ENCODE data around the gene CCDC191. TPM values are rescaled to one million over a fixed set of nuclear protein-coding genes. Genes with fewer than 3 reads are reported as not detected.

Gene CCDC191
- total RNA-seq, 4 donors from 2014 or later, result 7.5 to 13.5 (median 10.8) TPM

DNA sequence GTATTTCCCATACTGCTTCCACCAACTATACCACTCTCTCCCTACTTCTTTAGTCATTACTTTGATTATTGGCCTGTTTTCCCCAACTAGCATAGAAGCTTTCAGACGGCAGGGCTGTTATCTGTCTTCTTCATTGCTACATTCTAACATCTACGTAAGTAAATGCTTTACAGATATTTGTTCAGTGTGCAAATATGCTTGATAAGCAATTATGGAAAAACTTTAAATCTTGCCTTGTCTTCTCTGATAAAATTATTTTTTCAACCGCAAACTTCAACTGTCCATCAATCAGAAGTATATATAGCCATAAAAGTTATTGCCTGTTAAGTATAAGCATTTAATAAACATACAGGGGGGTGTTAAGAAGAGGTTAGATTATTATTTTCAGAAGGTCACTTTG is 72.8 kb downstream of the CCDC191 start:
- peaks cover 0 to 4% (median 0%) of the 10 kb centered on the region in 4 donors for H3K9me3 ChIP-seq
- WGBS, 2 donors, result 93 to 95% methylated on average over 3 of the region's 3 CpGs
- DNase-seq (ENCODE audit: low spot score in 2 of 2), result no peak
- TF ChIP-seq POLR2A (IDR thresholded peaks at IDR 0.05) (no peak), EP300 (IDR thresholded peaks at IDR 0.05) (no peak)
- TF ChIP-seq, protein P1, sequence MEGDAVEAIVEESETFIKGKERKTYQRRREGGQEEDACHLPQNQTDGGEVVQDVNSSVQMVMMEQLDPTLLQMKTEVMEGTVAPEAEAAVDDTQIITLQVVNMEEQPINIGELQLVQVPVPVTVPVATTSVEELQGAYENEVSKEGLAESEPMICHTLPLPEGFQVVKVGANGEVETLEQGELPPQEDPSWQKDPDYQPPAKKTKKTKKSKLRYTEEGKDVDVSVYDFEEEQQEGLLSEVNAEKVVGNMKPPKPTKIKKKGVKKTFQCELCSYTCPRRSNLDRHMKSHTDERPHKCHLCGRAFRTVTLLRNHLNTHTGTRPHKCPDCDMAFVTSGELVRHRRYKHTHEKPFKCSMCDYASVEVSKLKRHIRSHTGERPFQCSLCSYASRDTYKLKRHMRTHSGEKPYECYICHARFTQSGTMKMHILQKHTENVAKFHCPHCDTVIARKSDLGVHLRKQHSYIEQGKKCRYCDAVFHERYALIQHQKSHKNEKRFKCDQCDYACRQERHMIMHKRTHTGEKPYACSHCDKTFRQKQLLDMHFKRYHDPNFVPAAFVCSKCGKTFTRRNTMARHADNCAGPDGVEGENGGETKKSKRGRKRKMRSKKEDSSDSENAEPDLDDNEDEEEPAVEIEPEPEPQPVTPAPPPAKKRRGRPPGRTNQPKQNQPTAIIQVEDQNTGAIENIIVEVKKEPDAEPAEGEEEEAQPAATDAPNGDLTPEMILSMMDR (IDR thresholded peaks at IDR 0.05), result no peak
- H3K4me1 ChIP-seq, result no peaks in the 10 kb centered on the region
- no peak overlapping the region for H3K4me3 ChIP-seq
- H3K27me3 ChIP-seq, result no peaks in the 10 kb centered on the region
- H3K27ac ChIP-seq, result no peak overlapping the region
- peaks cover 0 to 69% (median 3%) of the 10 kb centered on the region in 3 donors for H3K36me3 ChIP-seq

GRCh38 chr3:113981803-113982202 is 74.5 kb downstream of the CCDC191 start:
- Histone ChIP-seq H3K9me3 (peaks cover 0 to 4% (median 0%) of the 10 kb centered on the region in 4 donors), H3K27me3 (no peaks in the 10 kb centered on the region), H3K4me3 (no peak overlapping the region), H3K4me1 (no peaks in the 10 kb centered on the region), H3K36me3 (peaks cover 0 to 74% (median 3%) of the 10 kb centered on the region in 3 donors), H3K27ac (no peak overlapping the region)
- DNase-seq (ENCODE audit: low spot score in 2 of 2), result no peak
- no peak for TF ChIP-seq EP300 (IDR thresholded peaks at IDR 0.05)
- TF ChIP-seq, protein P1 (IDR thresholded peaks at IDR 0.05), result no peak
- no peak for TF ChIP-seq POLR2A (IDR thresholded peaks at IDR 0.05)

DNA sequence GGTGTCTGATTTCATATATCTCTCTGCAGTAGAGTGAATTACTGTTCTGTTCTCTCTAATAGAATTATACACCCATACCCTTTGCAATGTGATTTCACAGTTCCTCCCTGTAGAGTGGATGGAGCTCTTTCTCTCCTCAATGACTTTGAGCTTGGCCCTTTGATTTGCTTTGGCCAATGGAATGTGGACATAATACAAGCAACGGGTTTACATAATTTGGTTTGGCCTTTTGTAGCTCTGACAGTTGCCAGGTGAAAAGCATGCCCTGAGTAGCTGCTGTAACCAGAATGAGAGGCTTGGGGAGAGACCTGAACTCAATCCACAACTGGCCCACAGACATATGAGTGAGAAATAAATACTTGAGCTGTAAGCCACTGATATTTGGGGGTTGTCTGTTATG is 76.4 kb downstream of the CCDC191 start:
- WGBS, 2 donors, result 81 to 91% methylated on average over 1 of the region's 1 CpG
- no peaks in the 10 kb centered on the region for H3K9me3 ChIP-seq
- no peaks in the 10 kb centered on the region for H3K4me1 ChIP-seq
- no peak for TF ChIP-seq EP300 (IDR thresholded peaks at IDR 0.05)
- TF ChIP-seq, protein P1 (IDR thresholded peaks at IDR 0.05), result no peak
- TF ChIP-seq POLR2A (IDR thresholded peaks at IDR 0.05), result no peak
- no peaks in the 10 kb centered on the region for H3K27me3 ChIP-seq
- H3K4me3 ChIP-seq, result no peak overlapping the region
- no peak for DNase-seq (ENCODE audit: low spot score in 2 of 2)
- H3K36me3 ChIP-seq, result peaks cover 0 to 74% (median 3%) of the 10 kb centered on the region in 3 donors
- H3K27ac ChIP-seq, result no peak overlapping the region

DNA sequence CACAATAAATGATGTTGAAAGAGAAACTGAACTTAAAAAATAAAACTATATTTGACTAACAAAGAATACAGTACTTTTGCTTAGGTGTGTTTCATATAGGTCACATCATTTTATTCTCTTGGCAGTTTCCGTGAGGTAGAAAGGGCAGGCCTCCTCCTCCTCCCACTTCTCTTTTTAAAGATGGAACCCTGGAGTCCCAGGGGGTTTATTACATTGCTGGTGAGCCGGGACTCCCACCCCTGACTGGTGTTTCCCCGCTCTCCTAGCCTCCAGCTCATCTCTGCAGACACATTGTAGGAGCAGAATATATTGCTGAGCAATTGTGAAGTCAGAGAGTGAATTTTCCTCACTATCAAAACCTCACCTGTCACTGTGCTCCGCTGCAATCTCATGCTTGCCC is 78.5 kb downstream of the CCDC191 start:
- DNase-seq (ENCODE audit: low spot score in 2 of 2), result no peak
- Histone ChIP-seq H3K9me3 (peaks cover 0 to 18% (median 7%) of the 10 kb centered on the region in 4 donors), H3K27me3 (no peaks in the 10 kb centered on the region), H3K4me1 (no peaks in the 10 kb centered on the region), H3K36me3 (peaks cover 0 to 63% (median 3%) of the 10 kb centered on the region in 3 donors), H3K27ac (no peak overlapping the region), H3K4me3 (no peak overlapping the region)
- TF ChIP-seq POLR2A (IDR thresholded peaks at IDR 0.05) (no peak), EP300 (IDR thresholded peaks at IDR 0.05) (no peak)
- TF ChIP-seq, protein P1 (IDR thresholded peaks at IDR 0.05), result no peak
- WGBS, 2 donors, result 82 to 84% methylated on average over 4 of the region's 4 CpGs

DNA sequence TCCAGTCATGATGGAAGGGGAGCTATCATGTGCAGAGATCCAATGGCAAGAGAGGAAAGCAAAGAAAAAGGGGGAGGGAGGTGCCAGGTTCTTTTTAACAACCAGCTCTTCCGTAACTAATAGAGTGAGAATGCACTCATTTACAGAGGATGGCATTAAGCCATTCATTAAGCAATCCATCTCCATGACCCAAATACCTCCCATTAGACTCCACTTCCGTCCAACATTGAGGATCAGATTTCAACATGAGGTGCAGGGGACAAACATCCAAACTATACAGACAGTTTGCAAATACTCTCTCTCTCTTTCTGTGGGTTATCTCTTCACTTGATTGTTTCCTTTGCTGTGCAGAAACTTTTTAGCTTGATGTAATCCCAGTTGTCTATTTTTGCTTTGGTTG is 87.3 kb downstream of the CCDC191 start:
- DNase-seq (ENCODE audit: low spot score in 2 of 2), result no peak
- TF ChIP-seq, protein P1 (IDR thresholded peaks at IDR 0.05), result no peak
- TF ChIP-seq EP300 (IDR thresholded peaks at IDR 0.05) (no peak), POLR2A (IDR thresholded peaks at IDR 0.05) (no peak)
- Histone ChIP-seq H3K9me3 (peaks cover 0 to 16% (median 8%) of the 10 kb centered on the region in 4 donors), H3K4me3 (no peak overlapping the region), H3K4me1 (no peaks in the 10 kb centered on the region), H3K27me3 (no peaks in the 10 kb centered on the region), H3K27ac (no peak overlapping the region), H3K36me3 (peaks cover 0 to 16% (median 0%) of the 10 kb centered on the region in 3 donors)
- 42 to 43% methylated on average over 2 of the region's 2 CpGs for WGBS, 2 donors
